SK-N-SH (cell line): Measurements from ENCODE around the gene TANGO6. TPM values are rescaled to one million over a fixed set of nuclear protein-coding genes. Genes with fewer than 3 reads are reported as not detected.

ENCODE experiments used
- CTCF ChIA-PET: fragments of 300-600, 350-600 bp; formaldehyde crosslinking; extraction: SDS; loops from one replicate; lab custom pipeline; 2021; lab: Yijun Ruan, JAX
- POLR2A ChIA-PET: fragments of 350-600 bp; sonication (Branson Sonifier 250); formaldehyde crosslinking; extraction: SDS; loops from one replicate; lab custom pipeline; 2020; ENCODE audit warnings: antibody characterized with exemption, inconsistent platforms; lab: Yijun Ruan, JAX
- DNase-seq: peaks from one replicate; pipeline ENCODE4 v3.0.0; 2012
- H2AFZ ChIP-seq: fragments of 200-600 bp; sonication (generic); 2 replicates; pipeline ENCODE4 v1.8.1; 2016; ENCODE audit warnings: antibody characterized with exemption, mild to moderate bottlenecking, low read depth
- H3F3A ChIP-seq: fragments of 200-600 bp; sonication (generic); replicated peaks from 2 replicates; pipeline ENCODE3; 2016; ENCODE audit warnings: antibody characterized with exemption, mild to moderate bottlenecking; ENCODE audit not compliant: insufficient read depth
- H3K27ac ChIP-seq, 2 experiments: fragments of 200-500 bp in 1 of 2; fragments of 200-600 bp in 1 of 2; sonication (Bioruptor generic) in 1 of 2; sonication (generic), shearing (Covaris generic) in 1 of 2; 2 replicates each; pipeline versions ENCODE4 v1.5.1 to v1.6.1; 2014 to 2016; ENCODE audit warnings: low read depth in 2 of 2, inconsistent platforms in 1 of 2, low read length in 1 of 2, mild to moderate bottlenecking in 1 of 2, mixed read lengths in 1 of 2
- H3K27me3 ChIP-seq: fragments of 200-600 bp; sonication (generic), shearing (Covaris generic); 2 replicates; pipeline ENCODE4 v1.6.1; 2016; ENCODE audit warnings: mixed run types; ENCODE audit not compliant: insufficient read depth
- H3K36me3 ChIP-seq, 2 experiments: fragments of 200-500 bp in 1 of 2; fragments of 200-600 bp in 1 of 2; sonication (Bioruptor generic) in 1 of 2; sonication (generic) in 1 of 2; replicated peaks in 1 of 2; 2 replicates each; pipeline versions ENCODE3 to v1.5.1; 2014 to 2016; ENCODE audit warnings: low read length in 1 of 2, mild to moderate bottlenecking in 1 of 2; ENCODE audit not compliant: insufficient read depth in 2 of 2, control insufficient read depth in 1 of 2
- H3K4me1 ChIP-seq, 2 experiments: fragments of 200-500 bp in 1 of 2; fragments of 200-600 bp in 1 of 2; sonication (Bioruptor generic) in 1 of 2; sonication (generic), shearing (Covaris generic) in 1 of 2; 2 replicates each; pipeline versions ENCODE4 v1.5.1 to v1.6.1; 2014 to 2016; ENCODE audit warnings: low read depth in 1 of 2, low read length in 1 of 2, mixed run types in 1 of 2; ENCODE audit not compliant: insufficient read depth in 2 of 2, control insufficient read depth in 1 of 2
- H3K4me2 ChIP-seq: fragments of 200-600 bp; sonication (generic), shearing (Covaris generic); 2 replicates; pipeline ENCODE4 v1.6.1; 2017; ENCODE audit warnings: mixed run types
- H3K4me3 ChIP-seq, 2 experiments: fragments of 200-500 bp in 1 of 2; fragments of 200-600 bp in 1 of 2; sonication (Bioruptor generic) in 1 of 2; sonication (generic), shearing (Covaris generic) in 1 of 2; 2 replicates each; pipeline versions ENCODE4 v1.5.1 to v1.8.1; 2014 to 2016; ENCODE audit warnings: low read depth in 2 of 2, inconsistent platforms in 1 of 2, low read length in 1 of 2, mild to moderate bottlenecking in 1 of 2, mixed read lengths in 1 of 2, moderate library complexity in 1 of 2
- H3K79me2 ChIP-seq: fragments of 200-600 bp; sonication (generic); 2 replicates; pipeline ENCODE4 v1.8.1; 2017; ENCODE audit warnings: mild to moderate bottlenecking; ENCODE audit not compliant: insufficient read depth
- H3K9ac ChIP-seq: fragments of 200-600 bp; sonication (generic); 2 replicates; pipeline ENCODE4 v1.6.1; 2017; ENCODE audit warnings: mixed run types
- H3K9me2 ChIP-seq: fragments of 200-600 bp; sonication (generic); 2 replicates; pipeline ENCODE4 v1.6.1; 2017; ENCODE audit warnings: mixed run types
- H3K9me3 ChIP-seq: fragments of 200-600 bp; sonication (generic); 2 replicates; pipeline ENCODE4 v1.6.1; 2017; ENCODE audit warnings: mixed run types, mild to moderate bottlenecking, moderate library complexity
- H4K20me1 ChIP-seq: fragments of 200-600 bp; sonication (generic); 2 replicates; pipeline ENCODE4 v1.6.1; 2017; ENCODE audit warnings: mild to moderate bottlenecking, mixed run types; ENCODE audit not compliant: insufficient read depth
- ELF1 ChIP-seq: IDR thresholded peaks from 2 replicates; pipeline ENCODE4 v1.4.0; 2012
- EP300 ChIP-seq, 2 experiments: IDR thresholded peaks; 2 replicates each; pipeline versions ENCODE4 v1.4.0 to v1.6.1; 2012; ENCODE audit warnings: borderline replicate concordance in 1 of 2, low read depth in 1 of 2, low read length in 1 of 2
- FOSL2 ChIP-seq: IDR thresholded peaks from 2 replicates; pipeline ENCODE4 v1.4.0; 2012; ENCODE audit warnings: low read depth, mild to moderate bottlenecking, moderate library complexity, borderline replicate concordance
- FOXJ3 ChIP-seq: sonication (generic); formaldehyde crosslinking; IDR thresholded peaks from 2 replicates; pipeline ENCODE4 v1.5.1; 2020; ENCODE audit warnings: mild to moderate bottlenecking, missing genetic modification reagents
- GABPA ChIP-seq: IDR thresholded peaks from 2 replicates; pipeline ENCODE4 v1.4.0; 2012; ENCODE audit warnings: low read depth, mild to moderate bottlenecking
- JUND ChIP-seq: IDR thresholded peaks from 2 replicates; pipeline ENCODE4 v1.4.0; 2012
- MEF2A ChIP-seq: IDR thresholded peaks from 2 replicates; pipeline ENCODE4 v1.4.0; 2012; ENCODE audit warnings: low read depth, borderline replicate concordance
- NRF1 ChIP-seq: IDR thresholded peaks from 2 replicates; pipeline ENCODE4 v1.6.1; 2012; ENCODE audit warnings: low read depth, mild to moderate bottlenecking, low read length
- POLR2AphosphoS5 ChIP-seq: IDR thresholded peaks from 2 replicates; pipeline ENCODE4 v1.6.1; 2012; ENCODE audit warnings: low read depth, low read length
- RAD21 ChIP-seq: IDR thresholded peaks from 2 replicates; pipeline ENCODE4 v1.6.1; 2012; ENCODE audit warnings: mild to moderate bottlenecking, low read length
- RFX5 ChIP-seq: IDR thresholded peaks from 2 replicates; pipeline ENCODE4 v1.6.1; 2012; ENCODE audit warnings: mild to moderate bottlenecking, improper control_type of control experiment, low read length
- SIN3A ChIP-seq: IDR thresholded peaks from 2 replicates; pipeline ENCODE4 v1.6.1; 2012; ENCODE audit warnings: low read depth, mild to moderate bottlenecking, low read length, moderate library complexity, borderline replicate concordance
- TAF1 ChIP-seq: IDR thresholded peaks from 2 replicates; pipeline ENCODE4 v1.6.1; 2012; ENCODE audit warnings: low read depth, mild to moderate bottlenecking, low read length, moderate library complexity, borderline replicate concordance
- YY1 ChIP-seq: IDR thresholded peaks from 2 replicates; pipeline ENCODE4 v1.4.0; 2012; ENCODE audit warnings: low read depth, mild to moderate bottlenecking
- WGBS: methylation state at CpG from one replicate; pipeline ENCODE4 v1.1.6; 2017; ENCODE audit warnings: low lambda C conversion rate; 5-methylcytosine and 5-hydroxymethylcytosine counted together
- polyA plus RNA-seq, 3 experiments: library from polyadenylated mRNA; depleted of rRNA; stranded (reverse); fragments of >200 nt; gene quantifications; 2 replicates each; pipeline ENCODE4 v1.2.3, GENCODE V29; 2012
- TF ChIP-seq, protein P1 (sequence below): IDR thresholded peaks from 2 replicates; pipeline ENCODE4 v1.4.0; 2012; ENCODE audit warnings: low read depth, borderline replicate concordance
- TF ChIP-seq, protein P2 (sequence below): IDR thresholded peaks from 2 replicates; pipeline ENCODE4 v1.4.0; 2012; ENCODE audit warnings: low read depth
- TF ChIP-seq, protein P3 (sequence below): fragments of 150-350 bp; IDR thresholded peaks from 2 replicates; pipeline ENCODE4 v1.6.1; 2017; ENCODE audit warnings: antibody characterized with exemption, low read length, low read depth, borderline replicate concordance
- TF ChIP-seq, protein P4 (sequence below): fragments of 200-600 bp; sonication (generic); IDR thresholded peaks from 2 replicates; pipeline ENCODE4 v1.6.1; 2017; ENCODE audit warnings: antibody characterized with exemption, mild to moderate bottlenecking, moderate library complexity

The TANGO6 gene
- polyA plus RNA-seq, 1 of the 3 experiments (the other 2 are of a cell fraction) = 5.5 TPM

DNA sequence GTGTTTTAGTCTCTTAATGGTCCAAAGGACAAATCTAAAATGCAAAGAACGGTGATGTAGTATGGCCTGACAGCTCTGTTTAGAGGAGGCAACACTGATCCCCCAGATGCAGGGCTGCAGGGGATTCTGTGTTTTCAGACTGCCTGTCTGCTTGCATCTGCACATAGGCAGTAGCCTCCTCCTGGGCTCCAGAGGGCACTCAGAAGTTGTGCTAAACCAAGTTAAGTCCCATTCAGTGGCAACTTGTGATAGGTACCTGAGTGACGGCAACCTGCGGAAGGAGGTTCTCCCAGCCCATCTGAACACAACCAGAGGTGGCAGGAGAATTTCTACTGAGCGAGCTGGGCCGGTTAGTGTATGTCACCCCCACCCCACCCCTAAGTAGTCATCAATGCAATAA is 272.0 kb downstream of the TANGO6 start:
- ChIA-PET POLR2A (no interaction called here), CTCF (interaction anchor here (0.6 to 7.3 kb wide), 6 partner anchors 9 to 271 kb away, joined by 3 to 62 read pairs (median 6); partner anchors contain the start of gene HAS3)
- Histone ChIP-seq H3K9ac (no peak overlapping the region), H3K4me2 (no peak overlapping the region), H3K27me3 (no peaks in the 10 kb centered on the region), H3K9me3 (no peaks in the 10 kb centered on the region), H3K4me1 (no peaks in the 10 kb centered on the region; a peak in 1 of 4 replicates), H2AFZ (no peak overlapping the region), H3K79me2 (peaks cover 2% of the 10 kb centered on the region; the same call in 1 of the 2 replicates), H3K4me3 (no peak overlapping the region), H3F3A (peaks cover 3% of the 10 kb centered on the region), H3K36me3 (peaks cover 27 to 79% of the 10 kb centered on the region in 2 experiments), H3K9me2 (no peaks in the 10 kb centered on the region), H3K27ac (no peak overlapping the region), H4K20me1 (peaks cover 20% of the 10 kb centered on the region; the same call in 1 of the 2 replicates)
- DNase-seq = no peak
- no peak for TF ChIP-seq NRF1
- no peak for TF ChIP-seq MEF2A
- TF ChIP-seq GABPA = no peak
- TF ChIP-seq, protein P1, sequence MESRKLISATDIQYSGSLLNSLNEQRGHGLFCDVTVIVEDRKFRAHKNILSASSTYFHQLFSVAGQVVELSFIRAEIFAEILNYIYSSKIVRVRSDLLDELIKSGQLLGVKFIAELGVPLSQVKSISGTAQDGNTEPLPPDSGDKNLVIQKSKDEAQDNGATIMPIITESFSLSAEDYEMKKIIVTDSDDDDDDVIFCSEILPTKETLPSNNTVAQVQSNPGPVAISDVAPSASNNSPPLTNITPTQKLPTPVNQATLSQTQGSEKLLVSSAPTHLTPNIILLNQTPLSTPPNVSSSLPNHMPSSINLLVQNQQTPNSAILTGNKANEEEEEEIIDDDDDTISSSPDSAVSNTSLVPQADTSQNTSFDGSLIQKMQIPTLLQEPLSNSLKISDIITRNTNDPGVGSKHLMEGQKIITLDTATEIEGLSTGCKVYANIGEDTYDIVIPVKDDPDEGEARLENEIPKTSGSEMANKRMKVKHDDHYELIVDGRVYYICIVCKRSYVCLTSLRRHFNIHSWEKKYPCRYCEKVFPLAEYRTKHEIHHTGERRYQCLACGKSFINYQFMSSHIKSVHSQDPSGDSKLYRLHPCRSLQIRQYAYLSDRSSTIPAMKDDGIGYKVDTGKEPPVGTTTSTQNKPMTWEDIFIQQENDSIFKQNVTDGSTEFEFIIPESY = no peak
- TF ChIP-seq FOSL2 = no peak
- TF ChIP-seq POLR2AphosphoS5 = no peak; the same call in 1 of the 2 replicates
- TF ChIP-seq TAF1 = no peak
- no peak for TF ChIP-seq FOXJ3 (CRISPR knock-in tag)
- no peak for TF ChIP-seq JUND
- TF ChIP-seq RAD21 = no peak
- TF ChIP-seq ELF1 = no peak
- TF ChIP-seq SIN3A = no peak
- no peak for TF ChIP-seq EP300 (IDR thresholded peaks at IDR 0.05; ENCODE audit: borderline replicate concordance in 1 of 2, low read depth in 1 of 2, low read length in 1 of 2)
- TF ChIP-seq, protein P2, sequence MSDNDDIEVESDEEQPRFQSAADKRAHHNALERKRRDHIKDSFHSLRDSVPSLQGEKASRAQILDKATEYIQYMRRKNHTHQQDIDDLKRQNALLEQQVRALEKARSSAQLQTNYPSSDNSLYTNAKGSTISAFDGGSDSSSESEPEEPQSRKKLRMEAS = no peak
- TF ChIP-seq, protein P3, sequence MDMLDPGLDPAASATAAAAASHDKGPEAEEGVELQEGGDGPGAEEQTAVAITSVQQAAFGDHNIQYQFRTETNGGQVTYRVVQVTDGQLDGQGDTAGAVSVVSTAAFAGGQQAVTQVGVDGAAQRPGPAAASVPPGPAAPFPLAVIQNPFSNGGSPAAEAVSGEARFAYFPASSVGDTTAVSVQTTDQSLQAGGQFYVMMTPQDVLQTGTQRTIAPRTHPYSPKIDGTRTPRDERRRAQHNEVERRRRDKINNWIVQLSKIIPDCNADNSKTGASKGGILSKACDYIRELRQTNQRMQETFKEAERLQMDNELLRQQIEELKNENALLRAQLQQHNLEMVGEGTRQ = no peak
- TF ChIP-seq YY1 = no peak
- TF ChIP-seq, protein P4, sequence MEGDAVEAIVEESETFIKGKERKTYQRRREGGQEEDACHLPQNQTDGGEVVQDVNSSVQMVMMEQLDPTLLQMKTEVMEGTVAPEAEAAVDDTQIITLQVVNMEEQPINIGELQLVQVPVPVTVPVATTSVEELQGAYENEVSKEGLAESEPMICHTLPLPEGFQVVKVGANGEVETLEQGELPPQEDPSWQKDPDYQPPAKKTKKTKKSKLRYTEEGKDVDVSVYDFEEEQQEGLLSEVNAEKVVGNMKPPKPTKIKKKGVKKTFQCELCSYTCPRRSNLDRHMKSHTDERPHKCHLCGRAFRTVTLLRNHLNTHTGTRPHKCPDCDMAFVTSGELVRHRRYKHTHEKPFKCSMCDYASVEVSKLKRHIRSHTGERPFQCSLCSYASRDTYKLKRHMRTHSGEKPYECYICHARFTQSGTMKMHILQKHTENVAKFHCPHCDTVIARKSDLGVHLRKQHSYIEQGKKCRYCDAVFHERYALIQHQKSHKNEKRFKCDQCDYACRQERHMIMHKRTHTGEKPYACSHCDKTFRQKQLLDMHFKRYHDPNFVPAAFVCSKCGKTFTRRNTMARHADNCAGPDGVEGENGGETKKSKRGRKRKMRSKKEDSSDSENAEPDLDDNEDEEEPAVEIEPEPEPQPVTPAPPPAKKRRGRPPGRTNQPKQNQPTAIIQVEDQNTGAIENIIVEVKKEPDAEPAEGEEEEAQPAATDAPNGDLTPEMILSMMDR = no peak
- TF ChIP-seq RFX5 = no peak
- 93% methylated on average over 5 of the region's 5 CpGs for WGBS
